D721Med (cell line): Measurements from ENCODE around the gene CDH4.

Source experiments
- DNase-seq: peaks from one replicate; pipeline ENCODE4 v3.0.0; 2011; ENCODE audit warnings: low spot score; ENCODE audit not compliant: insufficient read length
- FAIRE-seq: peaks from 2 replicates; lab custom pipeline; 2011; peaks lifted over from hg19 to GRCh38; lab: Jason Lieb, UNC
- TF ChIP-seq, protein P1 (sequence below): IDR thresholded peaks from 2 replicates; pipeline ENCODE4 v1.5.1; 2012; ENCODE audit warnings: mild to moderate bottlenecking, control low read depth; ENCODE audit not compliant: insufficient read depth; ENCODE audit errors: missing control alignments

CDH4 gene

DNA sequence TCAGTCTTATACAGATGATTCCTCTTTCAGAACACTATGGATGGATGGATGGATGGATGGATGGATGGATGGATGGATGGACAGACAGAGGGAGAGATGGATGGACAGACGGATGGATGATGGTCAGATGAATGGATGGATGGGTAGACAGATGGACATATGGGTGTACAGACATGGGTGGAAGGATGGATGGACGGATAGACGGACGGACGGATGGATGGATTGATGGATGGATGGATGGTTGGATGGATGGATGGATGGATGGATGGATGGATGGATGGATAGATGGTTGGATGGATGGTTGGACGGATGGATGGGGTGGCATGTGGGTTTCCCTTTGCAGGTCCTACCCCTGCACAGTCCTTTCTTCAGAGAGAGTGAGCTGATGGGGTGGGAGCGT, 320.7 kb downstream of the CDH4 start:
- no peak for DNase-seq
- FAIRE-seq: no peak
- TF ChIP-seq, protein P1, sequence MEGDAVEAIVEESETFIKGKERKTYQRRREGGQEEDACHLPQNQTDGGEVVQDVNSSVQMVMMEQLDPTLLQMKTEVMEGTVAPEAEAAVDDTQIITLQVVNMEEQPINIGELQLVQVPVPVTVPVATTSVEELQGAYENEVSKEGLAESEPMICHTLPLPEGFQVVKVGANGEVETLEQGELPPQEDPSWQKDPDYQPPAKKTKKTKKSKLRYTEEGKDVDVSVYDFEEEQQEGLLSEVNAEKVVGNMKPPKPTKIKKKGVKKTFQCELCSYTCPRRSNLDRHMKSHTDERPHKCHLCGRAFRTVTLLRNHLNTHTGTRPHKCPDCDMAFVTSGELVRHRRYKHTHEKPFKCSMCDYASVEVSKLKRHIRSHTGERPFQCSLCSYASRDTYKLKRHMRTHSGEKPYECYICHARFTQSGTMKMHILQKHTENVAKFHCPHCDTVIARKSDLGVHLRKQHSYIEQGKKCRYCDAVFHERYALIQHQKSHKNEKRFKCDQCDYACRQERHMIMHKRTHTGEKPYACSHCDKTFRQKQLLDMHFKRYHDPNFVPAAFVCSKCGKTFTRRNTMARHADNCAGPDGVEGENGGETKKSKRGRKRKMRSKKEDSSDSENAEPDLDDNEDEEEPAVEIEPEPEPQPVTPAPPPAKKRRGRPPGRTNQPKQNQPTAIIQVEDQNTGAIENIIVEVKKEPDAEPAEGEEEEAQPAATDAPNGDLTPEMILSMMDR: no peak

DNA sequence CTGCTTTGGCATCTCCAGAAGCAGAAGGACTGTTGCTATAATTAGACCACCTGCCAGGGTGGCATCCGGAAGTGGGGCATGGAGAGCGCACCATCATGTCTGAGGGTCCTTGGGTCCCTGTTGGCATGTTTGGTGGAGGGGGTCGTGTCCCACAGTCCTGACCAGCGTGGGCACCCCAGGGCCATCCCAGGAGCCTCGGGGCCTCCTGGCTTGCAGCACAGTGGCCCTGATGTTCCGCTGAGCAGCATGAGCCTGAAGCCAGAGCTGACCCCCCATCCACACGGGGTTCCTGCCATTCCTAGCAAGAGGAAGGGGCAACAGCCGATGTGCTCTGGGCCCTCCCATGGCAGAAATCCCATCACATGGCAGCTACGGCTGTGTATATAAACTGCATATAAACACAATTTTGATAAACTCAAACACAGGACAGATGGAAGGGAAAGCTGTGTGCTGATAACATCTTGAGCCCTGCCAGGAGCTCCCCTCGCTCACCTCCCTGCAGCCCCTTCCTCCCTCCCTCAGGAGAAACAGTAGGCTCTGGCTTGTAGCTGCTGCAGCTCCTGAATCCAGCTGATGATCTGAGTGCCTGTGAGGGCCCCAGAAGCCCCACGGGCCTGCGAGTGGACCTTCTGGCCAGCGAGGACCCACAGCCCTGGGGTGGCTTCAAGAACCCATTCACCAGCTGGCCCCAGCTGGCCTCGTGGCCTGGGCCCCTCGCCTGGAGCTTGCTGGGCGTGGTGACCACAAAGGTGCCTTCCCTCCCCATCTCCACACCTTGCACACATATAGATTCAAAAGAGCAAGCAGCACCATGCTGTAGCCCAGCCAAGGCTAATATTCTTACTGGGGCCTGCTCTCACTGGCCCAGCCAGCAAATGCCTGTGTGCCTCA, 321.6 kb downstream of the CDH4 start:
- TF ChIP-seq, protein P1: no peak
- no peak for DNase-seq
- FAIRE-seq: no peak

DNA sequence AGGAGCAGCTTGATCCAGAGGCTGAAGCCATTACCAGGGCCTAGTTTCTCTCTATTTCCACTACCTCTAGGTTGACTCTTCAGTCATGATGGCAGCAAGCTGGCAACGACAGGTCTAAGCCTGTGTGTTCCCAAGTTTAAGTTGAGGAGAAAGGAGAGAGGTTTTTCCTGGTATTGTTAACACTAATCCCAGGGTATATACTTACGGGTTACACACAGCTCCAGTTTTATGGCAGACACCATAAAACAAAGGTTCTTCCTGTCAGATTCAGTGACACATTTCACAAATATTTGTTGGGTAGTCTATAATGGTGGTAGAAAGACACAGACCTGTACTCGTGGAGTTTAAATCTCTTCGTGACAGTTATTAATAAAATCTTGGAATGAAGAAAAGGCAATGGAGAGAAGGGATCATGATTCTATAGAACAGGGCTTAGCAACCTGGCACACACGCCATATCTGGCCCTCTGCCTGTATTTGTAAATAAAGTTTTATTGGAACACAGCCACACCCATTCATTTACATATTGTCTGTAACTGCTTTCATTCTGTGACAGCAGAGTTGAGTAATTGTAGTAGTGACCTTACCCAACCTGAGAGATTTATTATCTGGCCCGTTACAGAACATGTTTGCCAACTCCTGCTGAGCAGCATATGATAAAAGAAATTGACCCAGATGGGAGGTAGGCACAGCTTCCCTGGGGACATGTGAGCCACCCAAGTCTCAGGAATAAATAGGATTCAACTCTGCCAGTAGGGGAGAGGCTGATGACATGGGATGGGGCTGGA, 323.3 kb downstream of the CDH4 start:
- DNase-seq: no peak
- FAIRE-seq: no peak
- TF ChIP-seq, protein P1: no peak

DNA sequence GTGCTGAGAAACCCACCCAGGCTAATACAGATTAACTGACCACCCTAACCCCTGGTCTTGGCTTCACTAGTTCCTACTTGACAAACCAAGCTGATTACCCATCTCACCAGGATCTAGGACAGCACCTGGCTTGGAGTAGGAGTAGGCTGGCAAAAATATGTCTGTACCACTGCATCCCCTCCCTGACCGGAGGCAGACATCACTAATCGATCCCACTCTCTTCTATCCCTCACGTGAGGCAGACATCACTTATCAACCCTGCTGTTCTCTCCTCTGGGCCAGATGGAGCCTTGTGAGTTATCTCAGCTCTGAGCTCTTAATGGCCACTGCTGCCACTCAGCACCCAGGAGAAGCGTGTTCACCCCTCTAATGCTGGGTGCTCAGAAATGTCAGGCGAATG, 324.3 kb downstream of the CDH4 start:
- no peak for FAIRE-seq

DNA sequence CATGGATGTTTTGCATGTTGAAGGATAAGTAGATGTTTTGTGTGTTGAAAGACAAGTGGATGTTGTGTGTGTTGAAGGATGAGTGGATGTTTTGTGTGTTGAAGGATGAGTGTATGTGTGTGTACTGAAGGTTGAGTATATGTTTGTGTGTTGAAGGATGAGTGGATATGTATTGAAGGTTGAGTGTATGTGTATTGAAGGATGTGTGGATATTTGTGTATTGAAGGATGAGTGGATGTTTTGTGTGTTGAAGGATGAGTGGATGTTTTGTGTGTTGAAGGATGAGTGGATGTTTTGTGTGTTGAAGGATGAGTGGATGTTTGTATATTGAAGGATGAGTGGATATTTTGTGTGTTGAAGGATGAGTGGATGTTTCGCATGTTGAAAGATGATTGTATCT, 325.0 kb downstream of the CDH4 start:
- TF ChIP-seq, protein P1: no peak
- no peak for FAIRE-seq
- DNase-seq: no peak

More for the DNA sequence above, 324.3 kb downstream of the CDH4 start:
- TF ChIP-seq, protein P1: no peak
- no peak for DNase-seq

DNA sequence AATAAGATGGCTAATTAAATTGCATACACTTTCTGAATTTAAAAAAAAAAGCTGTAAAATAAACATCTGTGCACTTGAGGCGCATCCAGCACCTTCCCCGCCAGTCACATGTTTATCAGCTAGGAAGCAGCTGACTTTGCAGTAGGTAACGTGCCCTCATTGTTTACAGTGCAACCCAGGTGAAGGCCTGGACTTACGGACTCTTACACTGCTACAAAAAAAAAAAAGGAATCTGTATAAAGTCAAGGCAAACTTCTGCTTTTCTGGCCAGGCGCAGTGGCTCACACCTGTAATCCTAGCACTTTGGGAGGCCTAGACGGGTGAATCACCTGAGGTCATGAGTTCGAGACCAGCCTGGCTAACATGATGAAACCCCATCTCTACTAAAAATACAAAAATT, 327.8 kb downstream of the CDH4 start:
- FAIRE-seq (no peak), DNase-seq (no peak)
- TF ChIP-seq, protein P1: no peak
